Astrocyte (in vitro differentiated cells and primary cell): ENCODE results near the gene PHLDA2. TPM values are rescaled to one million over a fixed set of nuclear protein-coding genes. Genes with fewer than 3 reads are reported as not detected.
"Not testable (repeated sequence)": the region's sequence is repeated elsewhere in the genome, so short reads cannot be mapped to it uniquely, and the experiment has no call there.

Experiments
- DNase-seq: peaks from one replicate; pipeline ENCODE4 v3.0.0-alpha.2; 2010; ENCODE audit warnings: low read depth
- FAIRE-seq: peaks from 2 replicates; lab custom pipeline; 2011; peaks lifted over from hg19 to GRCh38; lab: Jason Lieb, UNC
- H2AFZ ChIP-seq: 2 replicates; pipeline ENCODE4 v1.6.0; 2012; ENCODE audit warnings: low read depth, low read length, inconsistent platforms
- H3K27ac ChIP-seq: 2 replicates; pipeline ENCODE4 v1.5.1; 2011; ENCODE audit warnings: low read depth, low read length, inconsistent platforms
- H3K27me3 ChIP-seq: 2 replicates; pipeline ENCODE4 v1.6.0; 2011; ENCODE audit warnings: low read length, inconsistent platforms; ENCODE audit not compliant: insufficient read depth
- H3K36me3 ChIP-seq: 2 replicates; pipeline ENCODE4 v1.5.1; 2011; ENCODE audit warnings: low read length, inconsistent platforms; ENCODE audit not compliant: insufficient read depth
- H3K4me1 ChIP-seq: 2 replicates; pipeline ENCODE4 v1.5.1; 2011; ENCODE audit warnings: low read length, inconsistent platforms; ENCODE audit not compliant: insufficient read depth
- H3K4me2 ChIP-seq: 2 replicates; pipeline ENCODE4 v1.6.0; 2012; ENCODE audit warnings: low read length, inconsistent platforms
- H3K4me3 ChIP-seq: 2 replicates; pipeline ENCODE4 v1.5.1; 2011; ENCODE audit warnings: low read depth, mild to moderate bottlenecking, low read length, inconsistent platforms; ENCODE audit not compliant: insufficient read depth
- H3K79me2 ChIP-seq: 2 replicates; pipeline ENCODE4 v1.6.0; 2012; ENCODE audit warnings: mild to moderate bottlenecking, low read length, inconsistent platforms; ENCODE audit not compliant: insufficient read depth
- H3K9ac ChIP-seq: 2 replicates; pipeline ENCODE4 v1.6.0; 2012; ENCODE audit warnings: mild to moderate bottlenecking, low read length, inconsistent platforms
- H3K9me3 ChIP-seq: 2 replicates; pipeline ENCODE4 v1.5.1; 2012; ENCODE audit warnings: low read depth, mild to moderate bottlenecking, low read length, inconsistent platforms; ENCODE audit not compliant: insufficient read depth
- H4K20me1 ChIP-seq: 2 replicates; pipeline ENCODE4 v1.6.0; 2012; ENCODE audit warnings: low read length, inconsistent platforms; ENCODE audit not compliant: insufficient read depth
- H3K27ac Mint-ChIP-seq: one replicate; pipeline ENCODE4 v1.8.0; 2021; ENCODE audit warnings: mild to moderate bottlenecking, mixed read lengths; ENCODE audit not compliant: unreplicated experiment
- H3K27me3 Mint-ChIP-seq: one replicate; pipeline ENCODE4 v1.8.0; 2021; ENCODE audit warnings: low read depth, mixed read lengths; ENCODE audit not compliant: unreplicated experiment
- H3K36me3 Mint-ChIP-seq: one replicate; pipeline ENCODE4 v1.8.0; 2021; ENCODE audit warnings: low read depth, mixed read lengths; ENCODE audit not compliant: unreplicated experiment
- H3K4me1 Mint-ChIP-seq: one replicate; pipeline ENCODE4 v1.8.0; 2021; ENCODE audit warnings: low read depth, mixed read lengths; ENCODE audit not compliant: unreplicated experiment
- H3K4me3 Mint-ChIP-seq: one replicate; pipeline ENCODE4 v1.8.0; 2021; ENCODE audit warnings: mild to moderate bottlenecking, moderate library complexity, mixed read lengths; ENCODE audit not compliant: unreplicated experiment
- H3K9me3 Mint-ChIP-seq: one replicate; pipeline ENCODE4 v1.8.0; 2021; ENCODE audit warnings: mild to moderate bottlenecking, mixed read lengths; ENCODE audit not compliant: unreplicated experiment
- CTCF ChIP-seq: IDR thresholded peaks from 2 replicates; pipeline ENCODE4 v1.5.1; 2011; ENCODE audit warnings: low read depth, mild to moderate bottlenecking, inconsistent platforms, low read length, moderate library complexity; ENCODE audit not compliant: insufficient read depth
- EZH2 ChIP-seq: IDR thresholded peaks from 2 replicates; pipeline ENCODE4 v1.6.1; 2012; ENCODE audit warnings: mild to moderate bottlenecking, low read length, inconsistent platforms; ENCODE audit not compliant: insufficient read depth
- total RNA-seq: library from RNA; stranded (reverse); gene quantifications from 2 replicates; pipeline ENCODE4 v1.2.1, GENCODE V29; 2021

PHLDA2 gene
- total RNA-seq, 1 donor from 2014 or later = 78.8 TPM

DNA sequence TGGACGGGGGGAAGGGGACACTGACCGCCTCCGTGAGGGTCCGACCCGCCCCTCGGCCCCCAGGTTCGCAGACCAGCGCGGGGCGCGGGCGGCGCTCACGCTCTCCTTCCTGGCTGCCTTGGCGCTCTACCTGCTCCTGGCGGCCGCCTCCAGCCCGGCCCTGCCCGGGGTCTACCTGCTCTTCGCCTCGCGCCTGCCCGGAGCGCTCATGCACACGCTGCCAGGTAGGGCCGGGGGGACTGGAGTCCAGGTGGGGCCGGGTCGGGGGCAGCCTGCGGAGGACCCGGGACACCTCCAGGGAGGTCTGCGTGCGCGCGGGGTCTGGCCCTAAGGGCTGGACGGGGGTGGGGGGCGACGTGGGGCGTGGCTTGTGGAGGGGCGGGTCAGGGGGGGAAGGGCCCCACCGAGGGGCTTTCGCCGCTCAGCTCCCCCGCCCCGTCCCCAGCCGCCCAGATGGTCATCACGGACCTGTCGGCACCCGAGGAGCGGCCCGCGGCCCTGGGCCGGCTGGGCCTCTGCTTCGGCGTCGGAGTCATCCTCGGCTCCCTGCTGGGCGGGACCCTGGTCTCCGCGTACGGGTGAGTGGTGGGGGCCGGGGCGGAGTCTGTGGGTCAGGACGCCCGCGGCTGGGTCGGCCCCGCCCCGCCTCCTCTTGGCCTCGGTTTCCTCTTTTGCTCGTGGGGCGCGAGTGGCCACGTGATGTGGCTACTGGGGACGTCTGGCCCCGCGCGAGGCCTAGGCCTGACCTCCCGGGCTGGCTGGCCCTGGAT lies 19.9 kb downstream of the PHLDA2 start:
- TF ChIP-seq EZH2 (peak; percentile 28), CTCF (no peak)
- H3K27me3 Mint-ChIP-seq = no peaks in the 10 kb centered on the region
- Histone ChIP-seq H3K9me3 (no peaks in the 10 kb centered on the region), H3K79me2 (no peaks in the 10 kb centered on the region), H3K27me3 (peaks cover 3% of the 10 kb centered on the region), H3K4me2 (peak overlapping the region; percentile 15), H3K27ac (no peak overlapping the region), H4K20me1 (no peaks in the 10 kb centered on the region), H2AFZ (no peak overlapping the region), H3K9ac (no peak overlapping the region), H3K4me3 (no peak overlapping the region), H3K36me3 (no peaks in the 10 kb centered on the region), H3K4me1 (peaks cover 23% of the 10 kb centered on the region)
- FAIRE-seq (no peak), DNase-seq (no peak)
- H3K9me3 Mint-ChIP-seq = peaks cover 5% of the 10 kb centered on the region
- H3K4me3 Mint-ChIP-seq = no peak overlapping the region
- H3K4me1 Mint-ChIP-seq = peaks cover 8% of the 10 kb centered on the region
- no peak overlapping the region for H3K27ac Mint-ChIP-seq
- H3K36me3 Mint-ChIP-seq = peaks cover 16% of the 10 kb centered on the region

- no peak for FAIRE-seq
Observed at GRCh38 chr11:2908130-2908529, 21.1 kb downstream of the PHLDA2 start.

GRCh38 chr11:2905299-2905698 lies 23.9 kb downstream of the PHLDA2 start:
- H3K79me2 ChIP-seq, H3K9ac ChIP-seq, FAIRE-seq, H3K27me3 ChIP-seq, H3K4me3 ChIP-seq, H3K9me3 ChIP-seq, H3K27me3 Mint-ChIP-seq, H2AFZ ChIP-seq, H3K4me3 Mint-ChIP-seq, H3K27ac ChIP-seq, H4K20me1 ChIP-seq, H3K4me2 ChIP-seq, H3K36me3 ChIP-seq, H3K9me3 Mint-ChIP-seq, H3K4me1 Mint-ChIP-seq, DNase-seq: not testable (repeated sequence)
- peaks cover 17% of the 10 kb centered on the region for H3K4me1 ChIP-seq
- Mint-ChIP-seq H3K36me3 (peaks cover 16% of the 10 kb centered on the region), H3K27ac (peak overlapping the region; percentile 48)

More at GRCh38 chr11:2908130-2908529, 21.1 kb downstream of the PHLDA2 start:
- peaks cover 16% of the 10 kb centered on the region for H3K4me1 ChIP-seq
- no peaks in the 10 kb centered on the region for H3K79me2 ChIP-seq
- TF ChIP-seq CTCF (no peak), EZH2 (no peak)
- H4K20me1 ChIP-seq = no peaks in the 10 kb centered on the region
- H3K4me3 ChIP-seq = no peak overlapping the region
- no peak for DNase-seq
- peaks cover 16% of the 10 kb centered on the region for H3K36me3 Mint-ChIP-seq
- no peak overlapping the region for H2AFZ ChIP-seq
- H3K27me3 Mint-ChIP-seq = no peaks in the 10 kb centered on the region
- no peak overlapping the region for H3K4me3 Mint-ChIP-seq
- peaks cover 8% of the 10 kb centered on the region for H3K4me1 Mint-ChIP-seq
- no peak overlapping the region for H3K9ac ChIP-seq
- H3K9me3 ChIP-seq = no peaks in the 10 kb centered on the region
- H3K27ac ChIP-seq = no peak overlapping the region
- no peaks in the 10 kb centered on the region for H3K36me3 ChIP-seq
- peaks cover 5% of the 10 kb centered on the region for H3K9me3 Mint-ChIP-seq
- H3K27ac Mint-ChIP-seq = no peak overlapping the region
- peaks cover 3% of the 10 kb centered on the region for H3K27me3 ChIP-seq
- no peak overlapping the region for H3K4me2 ChIP-seq
